Measurements from ENCODE around the gene RAB17.

The RAB17 gene

DNA sequence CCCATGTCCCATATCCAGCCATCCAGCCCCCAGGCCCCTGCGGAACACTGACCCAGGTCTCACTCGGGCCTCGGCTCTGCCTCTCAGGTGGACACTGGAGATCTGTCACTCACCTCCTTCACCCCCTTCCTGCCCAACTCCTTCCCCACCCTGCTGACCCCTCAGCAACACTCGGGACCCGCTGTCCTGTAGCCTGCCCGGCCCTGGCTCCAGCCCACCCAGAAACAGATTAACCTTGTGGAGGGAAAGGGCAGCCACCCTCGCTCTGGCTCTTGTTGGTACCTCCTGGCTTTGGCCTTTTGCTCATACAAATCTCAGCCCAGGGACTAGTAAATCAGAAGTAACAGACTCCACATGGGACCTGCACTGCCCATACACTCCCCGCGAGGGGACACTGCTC is 53.9 kb downstream of the RAB17 start:
- DNase-seq (ENCODE audit: insufficient read length) (no peak), FAIRE-seq (no peak)
- no peak for TF ChIP-seq POLR2AphosphoS5 (IDR thresholded peaks at IDR 0.05; ENCODE audit: low read depth, low read length)
- no peak for TF ChIP-seq TAF1 (IDR thresholded peaks at IDR 0.05; ENCODE audit: borderline replicate concordance, low read depth, low read length)
- TF ChIP-seq POLR2A (IDR thresholded peaks at IDR 0.05; ENCODE audit: low read depth, low read length), result no peak

DNA sequence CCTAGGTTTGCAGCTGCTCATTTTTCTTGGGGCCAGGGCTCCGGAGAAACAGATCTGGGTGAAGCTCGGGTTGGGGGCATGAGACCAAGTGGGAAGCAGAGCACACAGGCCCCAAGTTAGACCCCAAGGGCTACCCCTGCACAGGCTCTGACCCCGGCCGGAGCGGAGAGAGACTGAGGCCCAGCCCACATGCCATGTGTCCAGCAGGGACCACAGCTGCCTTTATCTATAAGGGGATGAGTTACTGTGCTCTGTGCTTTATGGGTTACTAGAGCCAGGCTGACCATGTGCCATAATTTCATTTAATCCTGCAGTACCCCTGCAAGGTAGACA is 54.5 kb downstream of the RAB17 start:
- FAIRE-seq (no peak), DNase-seq (ENCODE audit: insufficient read length) (no peak)
- TF ChIP-seq POLR2A (IDR thresholded peaks at IDR 0.05; ENCODE audit: low read depth, low read length) (no peak), POLR2AphosphoS5 (IDR thresholded peaks at IDR 0.05; ENCODE audit: low read depth, low read length) (no peak), TAF1 (IDR thresholded peaks at IDR 0.05; ENCODE audit: borderline replicate concordance, low read depth, low read length) (no peak)

DNA sequence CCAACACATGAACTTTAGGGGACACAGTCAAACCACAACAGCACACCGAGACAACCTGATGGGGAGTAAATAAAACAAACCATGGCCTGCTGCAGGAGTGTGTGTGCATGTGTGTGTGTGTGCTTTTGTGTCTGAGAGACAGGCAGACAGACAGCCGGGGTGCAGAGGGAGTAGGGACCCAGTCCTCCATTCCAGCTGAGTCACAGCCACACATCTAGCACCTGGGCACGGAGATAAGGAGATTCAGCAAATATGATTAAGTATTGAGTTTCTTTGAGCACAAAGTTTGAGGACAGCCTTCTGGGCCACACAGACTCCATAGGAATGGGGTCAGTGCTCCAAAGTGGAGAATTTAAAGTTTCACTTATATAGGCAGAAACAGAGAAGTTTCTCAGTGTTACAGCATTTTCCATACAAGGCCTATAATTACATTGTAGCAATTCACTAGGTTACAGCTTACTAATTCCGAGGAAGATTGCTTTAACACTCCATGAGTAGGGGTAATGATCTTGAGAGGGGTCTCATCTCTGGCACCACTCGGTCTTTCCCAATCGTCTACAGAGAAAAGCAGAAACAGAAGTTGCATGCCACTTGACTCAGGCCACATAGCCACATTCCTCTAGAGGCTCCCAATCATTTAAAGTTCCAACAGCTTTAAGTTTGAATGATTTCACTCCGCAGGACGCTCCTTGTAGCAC is 55.0 kb downstream of the RAB17 start:
- TF ChIP-seq POLR2A (IDR thresholded peaks at IDR 0.05; ENCODE audit: low read depth, low read length) (no peak), POLR2AphosphoS5 (IDR thresholded peaks at IDR 0.05; ENCODE audit: low read depth, low read length) (no peak), TAF1 (IDR thresholded peaks at IDR 0.05; ENCODE audit: borderline replicate concordance, low read depth, low read length) (no peak)
- DNase-seq (ENCODE audit: insufficient read length) (no peak), FAIRE-seq (no peak)

DNA sequence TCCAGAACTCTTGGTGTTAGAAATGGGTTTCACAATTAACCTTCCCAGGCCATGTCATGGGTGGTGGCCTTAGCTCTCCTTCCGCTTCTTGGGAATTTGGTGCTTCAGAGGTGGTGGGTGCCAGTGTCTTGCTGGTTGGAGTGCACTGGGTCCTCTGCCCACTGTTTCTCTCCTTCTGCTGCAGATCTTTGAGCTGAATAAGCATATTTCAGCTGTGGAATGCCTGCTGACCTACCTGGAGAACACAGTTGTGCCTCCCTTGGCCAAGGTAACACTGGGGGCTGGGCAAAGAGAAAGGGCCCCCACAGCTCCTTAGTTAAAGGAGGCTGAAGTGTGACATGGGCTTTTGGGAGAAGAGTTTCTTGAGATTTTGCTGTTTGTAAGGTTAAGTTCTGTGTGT is 56.2 kb downstream of the RAB17 start:
- TF ChIP-seq TAF1 (IDR thresholded peaks at IDR 0.05; ENCODE audit: borderline replicate concordance, low read depth, low read length) (no peak), POLR2AphosphoS5 (IDR thresholded peaks at IDR 0.05; ENCODE audit: low read depth, low read length) (no peak), POLR2A (IDR thresholded peaks at IDR 0.05; ENCODE audit: low read depth, low read length) (no peak)
- no peak for FAIRE-seq
- DNase-seq (ENCODE audit: insufficient read length), result no peak

DNA sequence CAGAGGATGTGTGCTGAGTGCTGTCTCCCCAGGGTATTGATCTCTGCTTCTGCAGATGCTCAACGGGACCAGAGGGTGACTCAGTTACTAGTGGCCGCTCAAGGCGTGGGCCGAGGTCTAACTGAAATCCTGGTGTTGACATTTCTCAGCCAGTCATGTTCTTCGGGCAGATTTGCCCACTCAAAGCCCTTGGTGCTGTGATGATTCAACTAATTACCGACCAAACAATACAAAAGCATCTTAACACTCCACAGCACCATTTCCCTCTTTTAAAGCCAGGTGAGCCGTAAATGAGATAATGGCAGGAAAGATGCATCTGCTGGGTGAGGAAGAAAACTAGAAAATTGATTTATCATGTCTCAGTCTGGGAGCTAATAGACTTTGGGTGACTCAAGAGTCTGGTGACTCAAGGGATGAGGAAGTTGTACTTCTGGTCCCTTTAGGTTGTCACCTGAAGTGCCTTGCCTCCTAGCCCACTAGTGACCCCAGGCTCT is 56.8 kb downstream of the RAB17 start:
- DNase-seq (ENCODE audit: insufficient read length), result no peak
- peak; percentile 66 for FAIRE-seq
- TF ChIP-seq POLR2A (IDR thresholded peaks at IDR 0.05; ENCODE audit: low read depth, low read length) (no peak), TAF1 (IDR thresholded peaks at IDR 0.05; ENCODE audit: borderline replicate concordance, low read depth, low read length) (no peak), POLR2AphosphoS5 (IDR thresholded peaks at IDR 0.05; ENCODE audit: low read depth, low read length) (no peak)

DNA sequence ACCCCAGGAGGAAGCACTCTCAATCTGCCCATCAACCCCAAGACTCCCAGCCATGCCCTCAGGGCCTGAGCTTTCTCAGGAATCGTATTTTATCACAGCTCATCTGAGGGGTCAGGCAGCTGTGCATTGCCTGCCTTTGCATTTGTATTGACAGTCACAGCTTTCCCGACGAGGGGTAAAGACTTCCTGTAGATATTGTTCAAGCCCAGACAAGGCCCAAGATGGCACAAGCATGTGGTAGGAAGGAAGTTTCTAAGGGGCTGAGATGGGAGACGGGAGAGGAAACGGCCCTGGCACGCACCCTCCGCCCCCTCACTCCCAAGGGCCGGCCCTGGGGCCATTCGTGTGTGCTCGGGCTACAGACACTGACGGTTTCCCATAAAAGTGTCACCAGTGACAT is 58.4 kb downstream of the RAB17 start:
- TF ChIP-seq TAF1 (IDR thresholded peaks at IDR 0.05; ENCODE audit: borderline replicate concordance, low read depth, low read length), result no peak
- TF ChIP-seq POLR2AphosphoS5 (IDR thresholded peaks at IDR 0.05; ENCODE audit: low read depth, low read length), result no peak
- no peak for TF ChIP-seq POLR2A (IDR thresholded peaks at IDR 0.05; ENCODE audit: low read depth, low read length)
- no peak for FAIRE-seq
- no peak for DNase-seq (ENCODE audit: insufficient read length)

DNA sequence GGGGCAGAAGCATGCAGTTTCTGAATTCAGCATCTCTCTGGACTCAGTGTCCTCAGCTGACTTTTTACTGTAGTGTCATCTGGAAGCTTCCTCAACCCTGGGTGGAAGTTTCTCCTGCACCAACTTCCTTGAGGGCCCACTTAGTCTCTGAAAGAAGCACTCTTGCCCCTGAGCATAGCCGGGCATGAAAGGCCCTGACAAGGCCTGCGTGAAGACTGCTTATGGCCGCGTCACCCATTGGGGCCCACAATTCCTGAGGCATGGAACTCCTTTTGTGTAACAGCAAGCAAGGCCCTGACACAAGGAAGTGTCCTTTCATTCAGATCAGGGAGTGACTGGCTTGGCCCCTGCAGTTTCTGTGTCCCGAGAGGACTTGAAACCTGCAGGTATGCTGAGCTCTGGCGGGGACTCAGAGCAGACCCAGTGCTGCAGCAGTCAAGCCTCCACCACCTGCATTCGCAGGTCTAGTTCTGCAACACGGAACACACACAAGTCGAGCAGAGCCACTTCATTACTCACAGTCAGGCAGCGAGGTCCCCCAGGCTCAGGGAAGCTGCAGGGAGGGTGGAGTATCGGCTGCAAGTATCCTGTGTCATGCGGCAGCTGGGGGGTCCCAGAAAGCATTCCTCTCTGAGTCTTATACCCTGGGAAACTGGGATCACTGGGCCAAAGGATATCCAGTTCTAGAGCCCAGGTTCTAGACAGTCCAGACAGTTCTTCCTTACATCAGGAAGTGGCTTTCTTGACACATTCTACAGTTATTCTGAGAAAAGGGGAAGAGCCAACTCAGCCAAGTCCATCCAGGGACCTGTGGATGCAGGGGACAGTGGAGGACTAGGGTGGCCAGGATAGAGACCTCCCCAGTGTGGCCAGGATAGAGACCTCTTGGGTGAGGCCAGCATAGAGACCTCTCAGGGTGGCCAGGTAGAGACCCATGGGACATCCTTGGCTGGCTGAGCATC is 59.8 kb downstream of the RAB17 start:
- FAIRE-seq (no peak), DNase-seq (ENCODE audit: insufficient read length) (no peak)
- TF ChIP-seq POLR2A (IDR thresholded peaks at IDR 0.05; ENCODE audit: low read depth, low read length), result no peak

DNA sequence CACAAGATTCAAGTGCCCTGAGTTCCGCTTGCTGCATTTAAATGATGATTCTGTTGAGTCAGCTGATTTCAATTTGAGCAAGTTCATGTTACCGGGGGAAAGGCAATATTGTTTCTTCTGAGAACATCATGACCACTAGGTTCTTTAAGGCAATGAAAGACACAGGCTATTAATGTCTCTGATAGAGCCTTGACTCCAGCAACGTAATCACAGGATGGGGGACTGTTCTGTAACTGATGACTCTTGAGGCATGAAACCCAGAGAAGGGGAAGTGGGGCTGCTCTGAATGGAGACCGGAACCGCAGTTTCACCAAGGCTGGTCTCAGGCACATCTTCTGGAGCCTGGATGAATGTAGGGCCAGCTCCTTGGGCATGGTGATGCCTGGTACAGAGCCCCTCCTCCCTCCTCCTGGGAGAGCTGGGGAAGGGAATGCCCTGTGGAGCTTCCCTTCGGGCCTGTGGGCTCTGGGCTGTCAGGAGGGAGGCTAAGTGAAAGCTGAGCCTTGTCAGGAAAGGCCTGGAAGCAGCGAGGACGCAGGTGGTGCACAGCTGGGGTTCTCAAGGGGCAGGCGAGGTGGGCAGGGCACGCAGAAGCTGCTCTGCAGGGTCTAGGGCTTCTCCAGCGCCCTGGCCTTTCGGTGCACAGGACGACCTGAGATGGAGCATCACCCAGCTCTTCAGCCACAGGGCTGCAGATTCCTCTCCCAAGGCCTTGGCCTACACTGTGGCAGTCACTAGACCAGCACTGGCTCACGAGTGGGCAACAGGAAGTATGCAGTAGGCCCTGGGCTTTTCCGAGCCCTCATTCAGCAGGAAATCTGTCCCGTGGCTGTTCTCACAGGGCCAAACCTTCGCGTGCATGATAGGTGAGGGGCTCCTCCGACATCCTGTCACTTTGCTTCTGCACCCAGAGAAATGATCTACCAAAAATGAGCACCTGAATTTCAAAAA is 60.8 kb downstream of the RAB17 start:
- DNase-seq (ENCODE audit: insufficient read length) (peak; percentile 72), FAIRE-seq (peak; percentile 42)
- TF ChIP-seq POLR2AphosphoS5 (IDR thresholded peaks at IDR 0.05; ENCODE audit: low read depth, low read length) (no peak), POLR2A (IDR thresholded peaks at IDR 0.05; ENCODE audit: low read depth, low read length) (no peak), TAF1 (IDR thresholded peaks at IDR 0.05; ENCODE audit: borderline replicate concordance, low read depth, low read length) (no peak)

DNA sequence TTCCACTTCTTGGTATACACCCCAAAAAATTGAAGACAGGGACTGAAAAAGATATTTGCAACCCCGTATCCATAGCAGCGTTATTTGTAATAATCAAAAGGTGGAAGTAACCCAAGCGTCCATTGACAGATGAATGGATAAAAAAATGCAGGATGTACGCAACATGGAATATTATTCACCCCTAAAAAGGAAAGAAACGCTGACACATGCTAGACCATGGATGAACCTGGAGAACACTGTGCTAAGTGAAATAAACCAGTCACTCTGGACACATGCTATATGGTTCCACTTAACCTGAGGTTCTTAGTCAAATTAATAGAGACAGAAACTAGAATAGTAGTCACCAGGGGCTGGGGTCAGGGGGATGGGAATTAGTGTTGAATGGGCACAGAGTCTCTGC is 62.8 kb downstream of the RAB17 start:
- FAIRE-seq (no peak), DNase-seq (ENCODE audit: insufficient read length) (no peak)
- TF ChIP-seq TAF1 (IDR thresholded peaks at IDR 0.05; ENCODE audit: borderline replicate concordance, low read depth, low read length) (no peak), POLR2A (IDR thresholded peaks at IDR 0.05; ENCODE audit: low read depth, low read length) (no peak), POLR2AphosphoS5 (IDR thresholded peaks at IDR 0.05; ENCODE audit: low read depth, low read length) (no peak)

DNA sequence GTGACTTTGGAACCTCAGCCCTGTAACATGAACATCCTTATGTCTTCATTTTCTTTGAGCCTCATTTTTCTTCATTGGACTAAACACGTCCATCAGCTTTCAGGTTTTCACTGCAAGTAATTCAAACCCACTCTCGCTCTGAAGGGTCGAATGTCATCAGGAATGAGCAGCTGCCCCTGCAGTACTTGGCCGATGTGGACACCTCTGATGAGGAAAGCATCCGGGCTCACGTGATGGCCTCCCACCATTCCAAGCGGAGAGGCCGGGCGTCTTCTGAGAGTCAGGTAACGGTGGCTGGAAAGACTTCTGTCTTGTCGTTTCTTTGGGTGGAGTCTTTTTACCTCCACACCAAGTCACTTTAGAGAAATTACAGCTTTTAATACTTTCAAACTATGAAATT is 63.3 kb downstream of the RAB17 start:
- TF ChIP-seq TAF1 (IDR thresholded peaks at IDR 0.05; ENCODE audit: borderline replicate concordance, low read depth, low read length) (no peak), POLR2AphosphoS5 (IDR thresholded peaks at IDR 0.05; ENCODE audit: low read depth, low read length) (no peak), POLR2A (IDR thresholded peaks at IDR 0.05; ENCODE audit: low read depth, low read length) (no peak)
- DNase-seq (ENCODE audit: insufficient read length) (no peak), FAIRE-seq (no peak)

DNA sequence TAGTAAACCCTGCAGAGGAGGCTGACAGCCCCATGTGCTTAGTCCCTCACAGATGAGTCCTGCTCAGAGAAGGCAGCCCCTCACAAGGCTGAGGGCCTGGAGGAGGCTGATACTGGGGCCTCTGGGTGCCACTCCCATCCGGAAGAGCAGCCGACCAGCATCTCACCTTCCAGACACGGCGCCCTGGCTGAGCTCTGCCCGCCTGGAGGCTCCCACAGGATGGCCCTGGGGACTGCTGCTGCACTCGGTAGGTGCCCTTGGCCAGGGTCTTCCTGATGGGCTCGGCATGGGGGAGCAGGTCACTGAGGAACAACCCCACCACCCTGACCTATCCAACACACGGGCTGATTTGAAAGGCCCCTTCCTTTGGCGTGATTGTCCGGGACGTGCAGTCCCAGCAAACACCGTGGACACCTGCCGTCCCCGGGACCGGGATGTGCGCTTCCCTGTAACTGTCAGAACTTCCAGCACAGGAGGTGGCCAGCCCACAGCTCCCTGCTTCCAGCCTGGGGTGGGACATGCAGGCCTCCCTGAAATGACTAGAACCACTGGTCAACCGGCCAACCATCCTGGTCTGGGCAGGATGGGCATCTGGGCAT is 64.9 kb downstream of the RAB17 start:
- FAIRE-seq, result no peak
- DNase-seq (ENCODE audit: insufficient read length), result no peak
- TF ChIP-seq POLR2A (IDR thresholded peaks at IDR 0.05; ENCODE audit: low read depth, low read length), result no peak
- TF ChIP-seq TAF1 (IDR thresholded peaks at IDR 0.05; ENCODE audit: borderline replicate concordance, low read depth, low read length), result no peak
- TF ChIP-seq POLR2AphosphoS5 (IDR thresholded peaks at IDR 0.05; ENCODE audit: low read depth, low read length), result no peak
